Measurements from ENCODE around the gene MRGPRD. TPM values are rescaled to one million over a fixed set of nuclear protein-coding genes. Genes with fewer than 3 reads are reported as not detected.

MRGPRD gene
- polyA plus RNA-seq, 1 donor, result 0.62 TPM

GRCh38 chr11:68931911-68932310, 48.9 kb downstream of the MRGPRD start:
- DNase-seq (ENCODE audit: low read depth), result no peak

- DNase-seq (ENCODE audit: low read depth), result no peak
These were observed 49.6 kb downstream of the MRGPRD start for GRCh38 chr11:68930991-68931855.

Other genes with a start within 250 kb of the MRGPRD start
- 0.53 TPM for gene TESMIN, start 229.5 kb downstream of the MRGPRD start, polyA plus RNA-seq (ENCODE audit: insufficient read length)
- gene CPT1A, start 139.1 kb downstream of the MRGPRD start, polyA plus RNA-seq (ENCODE audit: insufficient read length), result 9.7 TPM
- gene MRPL21, start 77.2 kb downstream of the MRGPRD start, polyA plus RNA-seq (ENCODE audit: insufficient read length), result 51.5 TPM
- 10.3 TPM for gene IGHMBP2, start 77.1 kb downstream of the MRGPRD start, polyA plus RNA-seq (ENCODE audit: insufficient read length)
- 18.3 TPM for gene MRGPRF, start 32.3 kb upstream of the MRGPRD start, polyA plus RNA-seq (ENCODE audit: insufficient read length)
- 7.1 TPM for gene TPCN2, start 67.9 kb upstream of the MRGPRD start, polyA plus RNA-seq (ENCODE audit: insufficient read length)
- gene SMIM38, start 174.9 kb upstream of the MRGPRD start, polyA plus RNA-seq (ENCODE audit: insufficient read length), result 0.35 TPM